Measurements from ENCODE around the gene NR2E3.

DNA sequence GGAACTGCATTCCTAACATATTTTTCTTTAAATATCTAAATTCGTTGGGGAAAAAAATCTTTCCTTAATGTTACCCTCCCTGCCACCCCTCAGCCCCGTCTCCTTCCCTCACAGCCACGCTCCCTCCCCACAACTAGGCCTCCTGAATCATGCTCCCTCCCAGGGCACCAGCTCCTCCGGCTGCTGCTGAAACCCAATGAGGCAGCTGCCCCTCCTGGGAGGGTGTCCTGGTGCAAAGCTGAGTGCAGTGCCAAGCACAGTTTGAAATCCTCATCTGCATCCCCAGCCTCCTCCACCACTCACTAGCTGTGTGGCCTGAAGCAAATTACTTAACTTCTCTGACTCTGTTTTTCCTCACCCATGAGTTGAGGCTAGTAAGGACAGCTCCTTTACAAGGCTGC is 2.7 kb upstream of the NR2E3 start:
- TF ChIP-seq POLR2A (IDR thresholded peaks at IDR 0.05; ENCODE audit: low read length), result no peak
- no peak for TF ChIP-seq GATA1 (IDR thresholded peaks at IDR 0.05; ENCODE audit: low read depth, low read length)
